Natural killer cell (primary cell): Measurements from ENCODE around the gene SLC2A5. TPM values are rescaled to one million over a fixed set of nuclear protein-coding genes. Genes with fewer than 3 reads are reported as not detected.

ENCODE experiments used
- ATAC-seq, 3 donors: fragments of 150-1000 bp in 2 of 3; fragments of 200-7000 bp in 1 of 3; cut with Tn5 transposase; 1 replicate in 1 of 3; 2 replicates in 2 of 3; pipeline ENCODE4 v1.10.0; 2021; ENCODE audit warnings: mild to moderate bottlenecking in 2 of 3, moderate library complexity in 2 of 3
- DNase-seq, 2 donors: peaks; one replicate each; pipeline versions ENCODE4 v3.0.0 to v3.0.0-alpha.2; 2013 to 2021; ENCODE audit warnings: mixed read lengths in 1 of 2
- H3K27ac ChIP-seq: one replicate; pipeline ENCODE4 v1.5.1; 2013; ENCODE audit warnings: mild to moderate bottlenecking, low read length
- H3K27me3 ChIP-seq: one replicate; pipeline ENCODE4 v1.6.1; 2013; ENCODE audit warnings: low read length; ENCODE audit not compliant: control insufficient read depth, insufficient read depth
- H3K36me3 ChIP-seq: one replicate; pipeline ENCODE4 v1.6.1; 2013; ENCODE audit warnings: low read length; ENCODE audit not compliant: control insufficient read depth, insufficient read depth
- H3K4me1 ChIP-seq: one replicate; pipeline ENCODE4 v1.6.1; 2013; ENCODE audit warnings: low read length; ENCODE audit not compliant: control insufficient read depth, insufficient read depth
- H3K4me3 ChIP-seq: one replicate; pipeline ENCODE4 v1.5.1; 2013; ENCODE audit warnings: low read length
- H3K9me3 ChIP-seq: one replicate; pipeline ENCODE4 v1.6.1; 2013; ENCODE audit warnings: low read length; ENCODE audit not compliant: control insufficient read depth, insufficient read depth
- H3K27ac Mint-ChIP-seq, 2 donors: one replicate each; pipeline ENCODE4 v1.8.0; 2022; ENCODE audit warnings: mild to moderate bottlenecking in 2 of 2, mixed read lengths in 2 of 2, moderate library complexity in 1 of 2
- H3K27me3 Mint-ChIP-seq, 2 donors: one replicate each; pipeline ENCODE4 v1.8.0; 2022; ENCODE audit warnings: low read depth in 2 of 2, mixed read lengths in 2 of 2
- H3K36me3 Mint-ChIP-seq: one replicate; pipeline ENCODE4 v1.8.0; 2022; ENCODE audit warnings: mixed read lengths
- H3K4me1 Mint-ChIP-seq, 2 donors: one replicate each; pipeline ENCODE4 v1.8.0; 2022; ENCODE audit warnings: mixed read lengths in 2 of 2
- H3K4me3 Mint-ChIP-seq: one replicate; pipeline ENCODE4 v1.8.0; 2022; ENCODE audit warnings: mild to moderate bottlenecking, moderate library complexity, mixed read lengths
- H3K9me3 Mint-ChIP-seq, 2 donors: one replicate each; pipeline ENCODE4 v1.8.0; 2022; ENCODE audit warnings: mixed read lengths in 2 of 2
- whole genome bisulfite sequencing: methylation state at CpG from one replicate; pipeline ENCODE4 v1.1.7; 2013; ENCODE audit warnings: missing lambda C conversion rate; ENCODE audit not compliant: insufficient coverage; 5-methylcytosine and 5-hydroxymethylcytosine counted together
- intact Hi-C: fragments of 100-400 bp; cut with micrococcal nuclease; formaldehyde crosslinking; loops from one replicate; pipeline ENCODE4 v1.14.2; 2022
- total RNA-seq, 4 donors: library from RNA; stranded (reverse); fragments of 120-200 nt in 1 of 4; gene quantifications; one replicate each; pipeline versions ENCODE4 v1.2.3 to v1.2.4, GENCODE V29; 2013 to 2022
- TF ChIP-seq, protein P1 (sequence below): fragments of 200-600 bp; IDR thresholded peaks from one replicate; pipeline ENCODE4 v1.8.0; 2022; ENCODE audit warnings: antibody characterized with exemption

Gene SLC2A5
- total RNA-seq, 3 donors from 2014 or later (not counting 1 experiment from before 2014, with no cell fraction given) = not detected

GRCh38 chr1:9085306-9085940 is 16.0 kb upstream of the SLC2A5 start:
- intact Hi-C loops = no loop called here
- Mint-ChIP-seq H3K27me3 (peaks cover 18 to 53% of the 10 kb centered on the region in 2 donors), H3K9me3 (no peaks in the 10 kb centered on the region), H3K27ac (no peak overlapping the region), H3K4me1 (peaks cover 1 to 5% of the 10 kb centered on the region in 2 donors), H3K36me3 (no peaks in the 10 kb centered on the region), H3K4me3 (no peak overlapping the region)
- Histone ChIP-seq H3K9me3 (no peaks in the 10 kb centered on the region), H3K27me3 (no peaks in the 10 kb centered on the region), H3K27ac (no peak overlapping the region), H3K36me3 (no peaks in the 10 kb centered on the region), H3K4me3 (no peak overlapping the region), H3K4me1 (peaks cover 2% of the 10 kb centered on the region)
- TF ChIP-seq, protein P1, sequence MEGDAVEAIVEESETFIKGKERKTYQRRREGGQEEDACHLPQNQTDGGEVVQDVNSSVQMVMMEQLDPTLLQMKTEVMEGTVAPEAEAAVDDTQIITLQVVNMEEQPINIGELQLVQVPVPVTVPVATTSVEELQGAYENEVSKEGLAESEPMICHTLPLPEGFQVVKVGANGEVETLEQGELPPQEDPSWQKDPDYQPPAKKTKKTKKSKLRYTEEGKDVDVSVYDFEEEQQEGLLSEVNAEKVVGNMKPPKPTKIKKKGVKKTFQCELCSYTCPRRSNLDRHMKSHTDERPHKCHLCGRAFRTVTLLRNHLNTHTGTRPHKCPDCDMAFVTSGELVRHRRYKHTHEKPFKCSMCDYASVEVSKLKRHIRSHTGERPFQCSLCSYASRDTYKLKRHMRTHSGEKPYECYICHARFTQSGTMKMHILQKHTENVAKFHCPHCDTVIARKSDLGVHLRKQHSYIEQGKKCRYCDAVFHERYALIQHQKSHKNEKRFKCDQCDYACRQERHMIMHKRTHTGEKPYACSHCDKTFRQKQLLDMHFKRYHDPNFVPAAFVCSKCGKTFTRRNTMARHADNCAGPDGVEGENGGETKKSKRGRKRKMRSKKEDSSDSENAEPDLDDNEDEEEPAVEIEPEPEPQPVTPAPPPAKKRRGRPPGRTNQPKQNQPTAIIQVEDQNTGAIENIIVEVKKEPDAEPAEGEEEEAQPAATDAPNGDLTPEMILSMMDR = no peak
- WGBS = 54% methylated on average over 7 of the region's 7 CpGs
- ATAC-seq (no peak), DNase-seq (no peak)

DNA sequence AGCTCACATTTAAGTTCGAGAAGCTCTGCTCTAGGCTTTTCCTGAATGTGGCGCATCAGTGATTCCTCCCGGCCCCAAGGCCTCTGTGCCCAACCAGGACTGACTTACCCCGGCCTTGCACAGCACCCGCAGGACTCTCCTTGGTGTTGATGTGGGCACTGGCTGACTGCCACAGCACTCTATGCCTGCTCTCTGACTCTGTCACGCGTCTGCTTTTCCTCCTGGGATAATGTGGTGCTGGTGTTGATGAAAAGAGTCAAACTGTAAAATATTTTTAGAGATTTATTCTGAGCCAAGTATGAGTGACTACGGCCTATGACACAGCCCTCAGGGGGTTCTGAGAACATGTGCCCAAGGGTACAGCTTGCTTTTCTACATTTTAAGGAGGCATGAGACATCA is 15.5 kb upstream of the SLC2A5 start:
- Mint-ChIP-seq H3K36me3 (no peaks in the 10 kb centered on the region), H3K9me3 (no peaks in the 10 kb centered on the region), H3K4me1 (peaks cover 5 to 6% of the 10 kb centered on the region in 2 donors), H3K4me3 (no peak overlapping the region), H3K27me3 (peaks cover 18 to 58% of the 10 kb centered on the region in 2 donors), H3K27ac (no peak overlapping the region)
- TF ChIP-seq, protein P1 = no peak
- Histone ChIP-seq H3K4me3 (no peak overlapping the region), H3K36me3 (no peaks in the 10 kb centered on the region), H3K27me3 (no peaks in the 10 kb centered on the region), H3K9me3 (no peaks in the 10 kb centered on the region), H3K4me1 (peaks cover 2% of the 10 kb centered on the region), H3K27ac (no peak overlapping the region)
- DNase-seq (no peak), ATAC-seq (no peak)
- intact Hi-C loops = no loop called here
- whole genome bisulfite sequencing = 45% methylated on average over 8 of the region's 8 CpGs

- H3K9me3 Mint-ChIP-seq = no peaks in the 10 kb centered on the region
- Histone ChIP-seq H3K27ac (no peak overlapping the region), H3K27me3 (peaks cover 6% of the 10 kb centered on the region), H3K36me3 (no peaks in the 10 kb centered on the region), H3K4me3 (no peak overlapping the region), H3K4me1 (peaks cover 25% of the 10 kb centered on the region), H3K9me3 (no peaks in the 10 kb centered on the region)
- ATAC-seq (no peak), DNase-seq (no peak)
- TF ChIP-seq, protein P1 = no peak
- no peak overlapping the region for H3K27ac Mint-ChIP-seq
- peaks cover 18 to 61% of the 10 kb centered on the region in 2 donors for H3K27me3 Mint-ChIP-seq
- intact Hi-C loops = no loop called here
- WGBS = 100% methylated on average over 1 of the region's 3 CpGs
- peaks cover 19 to 23% of the 10 kb centered on the region in 2 donors for H3K4me1 Mint-ChIP-seq
- H3K36me3 Mint-ChIP-seq = no peaks in the 10 kb centered on the region
- no peak overlapping the region for H3K4me3 Mint-ChIP-seq
These were observed 12.0 kb upstream of the SLC2A5 start for GRCh38 chr1:9081473-9081872.
